GM21529 (cell line): ENCODE measurements around the gene SEC61A2.
"Not testable (repeated sequence)": the region's sequence is repeated elsewhere in the genome, so short reads cannot be mapped to it uniquely, and the experiment has no call there.

Source experiments
- ATAC-seq: cut with Tn5 transposase; IDR thresholded peaks from one replicate; pipeline ENCODE4 v1.9.1; 2021; ENCODE audit not compliant: unreplicated experiment

The SEC61A2 gene

DNA sequence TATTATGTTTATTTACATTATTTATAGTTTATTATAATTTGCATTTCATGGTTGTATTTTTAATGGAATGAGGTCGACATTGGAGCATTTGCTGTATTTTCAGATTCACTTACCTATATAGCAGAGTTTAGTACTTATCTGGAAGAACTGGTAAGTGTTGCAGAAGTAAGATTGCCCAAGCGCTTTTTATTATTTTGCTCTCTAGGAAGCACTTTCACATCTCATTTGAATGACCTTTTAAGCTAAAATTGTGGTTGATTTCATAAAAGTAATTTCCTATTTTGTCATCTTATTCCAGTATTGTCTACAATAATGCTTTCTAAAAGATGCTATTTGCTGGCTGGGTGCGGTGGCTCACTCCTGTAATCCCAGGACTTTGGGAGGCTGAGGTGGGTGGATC is 28.6 kb downstream of the SEC61A2 start:
- ATAC-seq: no peak

DNA sequence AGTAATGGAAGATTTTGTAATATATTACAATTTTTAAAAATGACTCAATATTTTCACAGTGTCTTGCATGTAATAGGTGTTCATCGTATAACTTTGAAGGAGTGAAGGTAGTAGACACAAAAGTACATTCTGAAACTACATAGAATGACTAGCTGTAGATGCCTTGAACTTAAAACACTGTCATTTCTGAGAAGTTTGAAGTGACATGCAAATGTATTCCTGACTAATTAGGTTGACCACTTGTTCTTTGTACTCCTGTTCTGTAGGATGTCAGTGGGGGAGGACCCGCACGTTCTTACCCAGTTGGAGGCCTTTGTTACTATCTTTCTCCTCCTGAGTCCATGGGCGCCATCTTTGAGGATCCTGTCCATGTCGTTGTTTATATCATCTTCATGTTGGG is 31.2 kb downstream of the SEC61A2 start:
- no peak for ATAC-seq

DNA sequence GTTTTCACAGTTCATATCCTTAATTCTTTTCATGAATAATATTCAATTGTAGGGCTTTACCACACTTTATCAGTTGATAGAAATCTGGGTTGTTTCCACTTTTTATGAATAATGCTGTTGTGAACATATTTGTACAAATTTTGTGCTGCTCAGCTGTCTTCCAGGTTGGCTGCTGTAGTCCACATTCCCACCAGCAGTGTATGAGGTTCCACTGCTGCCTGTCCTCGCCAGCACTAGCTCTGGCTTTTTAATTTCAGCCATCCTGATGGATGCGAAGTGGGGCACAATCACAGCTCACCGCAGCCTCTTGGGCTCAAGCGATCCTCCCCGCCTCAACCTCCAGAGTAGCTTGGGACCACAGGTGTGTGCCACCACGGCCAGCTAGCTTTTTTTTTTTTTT is 33.5 kb downstream of the SEC61A2 start:
- ATAC-seq: no peak

DNA sequence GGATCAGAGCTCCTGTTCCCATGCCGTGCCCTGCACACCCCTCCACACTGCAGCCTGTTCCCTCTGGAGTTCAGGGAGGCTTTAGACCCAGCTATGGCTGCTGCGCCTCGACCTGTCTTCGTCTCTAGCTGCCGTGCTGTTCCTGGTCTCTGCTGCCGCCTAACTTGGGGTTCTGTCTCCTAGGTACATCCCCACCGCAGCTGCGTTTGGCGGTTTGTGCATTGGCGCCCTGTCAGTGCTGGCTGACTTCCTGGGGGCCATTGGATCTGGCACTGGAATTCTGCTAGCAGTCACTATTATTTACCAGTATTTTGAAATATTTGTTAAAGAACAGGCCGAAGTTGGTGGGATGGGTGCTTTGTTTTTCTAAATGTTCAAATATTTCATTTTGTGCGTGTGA is 34.6 kb downstream of the SEC61A2 start:
- ATAC-seq: no peak

DNA sequence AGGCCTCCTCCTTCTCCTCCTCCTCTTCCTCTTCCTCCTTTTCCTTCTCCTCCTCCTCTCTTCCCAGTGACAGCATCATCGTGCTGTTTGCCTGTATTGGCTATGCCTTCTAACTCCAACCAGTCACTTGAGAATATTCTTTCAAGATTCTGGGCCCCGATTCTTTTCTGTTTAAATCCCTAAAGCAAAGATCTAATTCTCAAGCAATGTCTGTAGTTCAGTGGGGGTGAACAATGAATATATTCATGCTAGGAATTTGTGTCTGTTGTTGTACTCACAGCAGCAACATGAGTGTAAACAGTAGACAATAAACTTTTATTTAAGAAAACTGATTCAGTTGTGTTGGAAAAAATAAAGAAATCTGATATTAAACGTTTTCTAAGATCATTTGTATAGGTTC is 35.6 kb downstream of the SEC61A2 start:
- no peak for ATAC-seq

DNA sequence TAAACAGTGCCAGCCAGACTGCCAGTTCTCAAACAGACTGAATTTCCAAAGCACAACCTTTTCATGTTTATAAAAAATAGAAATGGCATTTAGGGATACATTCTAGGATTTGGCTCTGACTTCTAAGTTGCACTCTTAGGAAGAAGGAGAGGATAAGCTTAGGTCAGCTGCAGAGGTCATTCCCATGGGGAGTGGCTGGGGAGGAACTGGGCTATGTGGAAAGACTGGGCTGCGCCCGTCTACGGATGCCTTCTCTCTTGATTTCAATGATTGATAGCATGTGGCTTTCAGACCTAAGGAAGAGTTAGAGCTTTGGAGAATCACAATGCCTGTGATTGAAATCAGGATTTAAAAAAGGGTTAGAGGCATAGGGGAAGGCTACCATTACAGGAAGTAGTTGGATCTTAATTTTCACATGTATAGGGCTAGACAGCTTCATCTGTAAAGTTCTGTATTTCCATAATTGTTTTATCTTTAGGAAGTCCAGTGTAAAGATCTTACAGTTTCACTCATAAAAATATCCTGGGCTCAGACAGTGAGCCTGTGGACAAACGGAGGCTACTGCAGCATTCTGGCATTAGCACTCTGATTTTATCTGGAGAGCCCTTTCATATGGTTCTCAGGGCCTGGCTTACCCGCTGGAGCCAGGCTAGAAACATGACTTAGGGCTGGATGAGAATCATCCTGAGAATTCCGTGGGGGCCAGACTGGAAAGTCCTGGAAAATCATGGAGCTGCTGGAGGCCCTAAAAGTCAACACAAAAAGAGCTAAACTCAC is 36.7 kb downstream of the SEC61A2 start:
- no peak for ATAC-seq

DNA sequence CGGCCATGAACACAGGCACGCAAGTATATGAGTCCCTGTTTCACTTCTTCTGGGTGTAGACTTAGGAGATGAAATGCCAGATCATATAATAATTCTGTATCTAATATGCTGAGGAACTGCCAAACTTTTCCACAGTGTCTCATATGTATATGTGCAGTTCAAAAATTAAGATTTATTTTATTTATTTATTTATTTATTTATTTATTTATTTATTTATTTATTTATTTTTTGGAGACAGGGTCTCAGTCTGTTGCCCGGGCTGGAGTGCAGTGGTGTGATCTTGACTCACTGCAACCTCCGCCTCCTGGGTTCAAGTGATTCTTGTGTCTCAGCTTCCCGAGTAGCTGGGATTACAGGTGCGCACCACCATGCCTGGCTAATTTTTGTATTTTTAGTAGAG is 42.0 kb downstream of the SEC61A2 start:
- not testable (repeated sequence) for ATAC-seq

DNA sequence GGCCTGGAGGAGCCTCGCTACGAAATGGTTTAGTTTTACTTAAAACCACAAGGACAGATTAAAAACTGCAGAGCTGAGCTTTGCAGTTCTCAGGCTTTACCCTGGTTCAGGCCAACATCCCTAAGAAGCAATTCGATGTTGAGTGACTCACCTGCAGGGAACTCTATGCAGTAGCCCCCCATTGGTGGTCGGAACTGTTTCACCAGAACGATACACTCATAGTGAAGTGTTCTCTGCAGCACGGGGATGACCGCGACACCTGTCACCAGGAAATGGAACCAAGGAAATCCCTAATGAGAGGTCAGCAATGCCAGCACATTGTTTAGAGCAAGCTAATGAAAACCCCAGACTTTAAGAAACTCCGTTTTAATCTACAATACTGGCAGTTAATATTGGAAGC is 48.2 kb downstream of the SEC61A2 start:
- ATAC-seq: no peak

DNA sequence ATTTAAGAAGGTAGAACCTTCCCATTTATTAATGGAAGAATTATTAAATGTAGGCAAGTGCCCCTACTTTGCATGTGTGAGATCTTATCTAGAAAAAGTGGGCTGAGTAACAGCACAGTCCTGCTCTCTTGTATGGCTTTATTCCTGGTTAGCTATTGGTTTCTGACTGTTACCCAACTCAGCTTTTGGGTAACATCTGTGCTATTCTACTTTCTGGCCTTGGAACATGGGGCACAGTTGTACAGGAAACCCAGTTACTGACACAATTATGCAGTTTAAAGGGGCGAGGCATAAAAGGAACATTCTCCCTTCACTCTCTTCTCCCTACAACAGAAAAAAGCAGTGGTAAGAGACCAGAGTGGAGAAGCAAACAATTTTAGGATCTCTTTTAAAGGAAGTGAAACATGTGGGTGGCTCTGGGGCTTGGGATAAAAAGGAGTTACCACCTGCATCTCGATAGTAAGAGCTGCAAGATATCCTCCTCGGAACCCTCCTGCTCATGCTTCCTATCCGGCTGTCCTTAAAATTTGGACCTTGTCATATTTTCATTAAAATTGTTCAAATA is 50.2 kb downstream of the SEC61A2 start:
- no peak for ATAC-seq

DNA sequence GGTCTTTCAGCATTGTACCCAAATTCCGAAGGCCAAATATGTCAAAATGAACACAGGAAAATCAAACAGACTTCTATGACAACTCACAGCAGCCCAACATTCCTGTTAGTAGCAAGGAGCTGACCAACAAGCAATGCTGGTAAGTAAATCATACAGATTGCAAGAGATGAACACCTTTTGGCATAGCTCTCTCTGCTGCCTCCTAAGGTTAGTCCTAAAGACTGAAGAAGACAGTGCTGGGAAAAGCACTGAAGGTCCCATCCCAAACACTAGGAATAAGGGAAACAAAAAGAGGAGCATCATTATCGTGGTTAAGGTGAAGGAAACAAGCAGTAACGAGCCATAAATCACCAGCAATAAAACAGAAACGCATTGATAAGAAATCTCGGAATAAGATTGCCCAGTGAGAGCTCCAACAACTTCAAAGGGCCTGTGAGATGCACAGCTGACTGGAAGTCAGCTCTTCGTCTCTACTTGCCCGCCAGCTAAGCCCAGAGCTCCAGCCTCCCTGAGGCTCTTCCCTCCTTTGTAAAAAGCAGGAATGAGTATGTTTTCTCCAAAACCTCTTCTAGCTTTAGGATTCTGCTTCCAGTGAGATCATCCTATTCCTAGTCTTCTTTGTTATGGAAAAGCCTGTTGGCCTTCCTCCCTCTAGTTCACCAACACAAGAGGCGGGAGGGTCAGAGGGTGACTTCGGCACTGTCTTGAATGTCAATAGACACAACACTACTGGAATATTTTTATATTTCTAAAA is 50.9 kb downstream of the SEC61A2 start:
- ATAC-seq: no peak

DNA sequence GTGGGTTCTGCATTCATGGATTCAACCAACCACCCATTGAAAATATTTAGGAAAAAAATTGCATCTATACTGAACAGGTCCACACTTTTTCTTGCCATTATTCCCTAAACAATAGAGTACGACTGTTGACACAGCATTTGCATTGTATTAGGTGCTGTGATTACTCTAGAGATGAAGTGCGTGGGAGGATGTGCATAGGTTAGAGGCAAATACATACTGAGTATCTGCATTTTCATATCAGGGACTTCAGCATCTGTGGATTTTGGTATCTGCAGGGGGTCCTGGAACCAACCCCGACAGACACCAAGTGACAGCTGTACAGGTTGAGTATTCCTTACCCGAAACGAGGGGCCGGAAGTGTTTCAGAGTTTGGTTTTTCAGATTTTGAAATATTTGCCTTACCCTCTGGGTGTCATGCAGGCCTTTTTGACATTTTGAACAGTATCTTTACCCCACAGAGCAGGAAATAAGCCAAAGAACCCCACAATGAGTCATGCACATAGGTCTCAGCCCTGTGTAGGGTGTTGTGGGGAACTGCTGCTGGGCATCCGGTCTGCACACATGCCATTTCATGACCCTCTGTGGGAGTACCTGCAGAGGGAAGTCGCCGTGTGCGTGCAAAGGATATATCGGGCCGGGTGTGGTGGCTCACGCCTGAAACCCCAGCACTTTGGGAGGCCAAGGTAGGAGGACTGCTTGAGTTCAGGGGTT is 51.7 kb downstream of the SEC61A2 start:
- ATAC-seq: no peak

DNA sequence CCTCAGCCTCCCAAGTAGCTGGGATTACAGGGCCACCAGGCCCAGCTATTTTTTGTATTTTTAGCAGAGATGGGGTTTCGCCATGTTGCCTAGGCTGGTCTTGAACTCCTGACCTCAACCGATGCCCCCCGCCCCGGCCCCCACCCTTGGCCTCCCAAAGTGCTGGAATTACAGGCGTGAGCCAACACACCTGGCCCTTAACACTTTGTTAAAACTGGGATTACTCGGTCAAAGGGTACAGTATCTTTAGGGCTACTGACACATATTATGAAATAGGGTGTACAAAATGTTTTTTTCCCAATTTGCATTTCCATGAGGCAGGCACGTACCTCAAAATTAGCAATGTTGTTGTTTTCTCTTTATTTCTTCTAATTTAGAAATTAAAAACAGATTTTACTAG is 54.7 kb downstream of the SEC61A2 start:
- no peak for ATAC-seq

DNA sequence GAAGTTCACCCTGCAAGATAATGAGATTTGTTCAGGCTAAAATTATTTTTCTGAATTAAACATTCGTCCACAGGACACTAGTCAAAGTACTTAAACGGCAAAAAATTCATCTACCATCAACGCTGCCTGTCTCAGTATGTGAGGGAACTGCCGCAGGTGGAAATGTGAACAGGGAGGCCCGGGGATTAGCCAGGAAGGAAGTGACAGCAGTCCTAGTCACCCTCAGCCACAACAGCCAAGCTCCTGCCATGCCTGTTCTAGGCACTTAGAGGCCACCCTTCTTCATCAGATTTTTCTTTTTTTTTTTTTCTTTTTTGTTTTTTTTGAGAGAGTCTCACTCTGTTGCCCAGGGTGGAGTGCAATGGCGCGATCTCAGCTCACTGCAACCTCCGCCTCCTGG is 56.8 kb downstream of the SEC61A2 start:
- no peak for ATAC-seq

DNA sequence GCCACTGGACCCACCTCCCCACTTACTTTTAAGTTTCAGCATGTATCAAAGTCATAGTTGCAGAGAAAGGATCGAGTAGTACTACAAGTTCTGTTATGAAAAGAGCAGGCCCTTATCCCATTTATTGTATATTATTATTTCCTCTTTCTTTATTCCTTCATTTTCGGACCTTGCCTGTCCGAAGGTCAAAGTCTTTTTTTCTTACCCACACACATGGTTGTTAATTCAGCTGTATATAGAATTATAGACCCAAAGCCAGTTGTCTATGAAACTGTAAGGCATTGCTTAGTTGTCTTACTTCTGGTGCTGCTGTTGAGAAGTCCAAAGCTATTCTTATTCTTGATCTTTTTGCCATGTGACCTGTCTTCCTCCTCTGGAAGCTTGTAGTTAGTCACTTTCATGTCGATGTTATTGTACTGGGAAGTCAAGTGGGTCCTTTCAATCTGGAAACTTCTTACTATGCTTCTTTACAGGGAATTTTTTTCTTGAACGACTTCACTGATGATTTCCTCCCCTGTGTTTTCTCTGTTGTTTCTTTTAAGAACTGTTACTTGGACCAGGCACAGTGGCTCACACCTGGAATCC is 57.9 kb downstream of the SEC61A2 start:
- no peak for ATAC-seq

DNA sequence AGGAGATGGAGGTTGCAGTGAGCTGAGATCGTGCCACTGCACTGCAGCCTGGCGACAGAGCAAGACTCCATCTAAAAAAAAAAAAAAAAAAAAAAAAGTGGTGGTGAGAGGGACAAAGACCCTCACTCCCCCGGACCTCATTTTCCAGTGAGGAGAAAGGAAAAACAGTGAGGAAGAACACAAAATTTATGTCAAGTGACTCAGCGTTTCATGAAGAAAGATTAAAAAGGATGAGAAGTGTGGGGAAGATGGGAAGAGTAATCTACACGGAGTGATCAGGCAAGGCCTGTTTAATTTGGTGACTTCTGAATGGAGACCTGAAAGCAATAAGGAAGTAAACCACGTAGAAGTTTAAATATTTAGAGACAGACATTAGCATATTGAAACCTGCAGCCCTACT is 59.2 kb downstream of the SEC61A2 start:
- ATAC-seq: no peak

DNA sequence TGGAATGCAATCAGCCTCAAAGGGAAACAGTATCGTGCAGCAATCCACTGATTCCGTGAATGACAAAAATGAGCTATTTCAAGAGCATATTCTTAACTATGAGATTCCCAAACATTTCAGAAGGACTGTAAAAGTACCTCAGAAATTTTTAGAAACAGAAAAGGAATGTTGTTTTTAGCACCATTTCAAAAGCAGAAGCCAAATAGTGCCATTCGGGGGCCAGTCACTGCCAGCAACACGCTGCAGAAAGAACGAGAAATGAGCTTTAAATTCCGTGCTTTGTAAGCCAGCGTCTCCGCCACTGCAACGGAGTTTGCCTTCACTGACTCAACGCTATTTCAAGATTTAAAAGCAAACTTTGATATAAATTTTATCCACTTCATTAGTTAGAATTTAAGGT is 59.9 kb downstream of the SEC61A2 start:
- no peak for ATAC-seq

DNA sequence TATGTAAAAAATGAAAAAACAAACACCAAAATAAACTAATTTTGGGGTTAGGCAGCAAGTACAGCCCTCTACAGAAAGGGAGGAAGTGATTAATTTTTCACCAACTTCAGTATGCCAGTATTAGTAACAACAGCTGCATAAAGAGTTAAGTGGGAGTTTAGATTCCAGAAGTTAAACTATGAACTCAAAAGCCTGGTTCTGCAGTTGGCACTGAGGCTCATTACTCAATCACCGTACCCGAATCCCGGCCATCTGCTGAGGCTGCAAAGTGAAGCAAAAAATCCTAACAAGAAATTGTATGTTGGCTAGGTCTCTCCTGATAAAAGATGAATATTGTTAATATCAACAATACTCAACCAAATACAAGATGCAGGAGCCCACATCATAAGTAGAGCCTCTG is 62.2 kb downstream of the SEC61A2 start:
- ATAC-seq: no peak

DNA sequence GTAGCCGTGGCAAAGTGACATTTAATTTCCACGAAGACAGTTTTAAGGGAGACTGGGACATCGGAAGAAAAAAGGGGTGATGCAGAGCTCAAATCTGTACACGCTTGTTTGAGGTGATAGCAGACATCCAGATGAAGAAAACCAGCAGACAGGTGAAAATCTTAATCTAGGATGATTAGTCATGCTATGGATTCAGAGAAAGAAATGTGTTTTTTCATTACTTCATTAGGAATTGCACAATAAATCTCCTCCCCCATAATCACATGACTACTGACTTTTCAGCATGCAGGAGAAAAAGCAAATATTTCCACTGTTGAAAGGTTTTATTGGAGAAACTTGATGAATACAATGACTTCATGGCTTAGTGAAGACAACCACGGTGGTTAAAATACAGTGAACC is 63.7 kb downstream of the SEC61A2 start:
- ATAC-seq: no peak

DNA sequence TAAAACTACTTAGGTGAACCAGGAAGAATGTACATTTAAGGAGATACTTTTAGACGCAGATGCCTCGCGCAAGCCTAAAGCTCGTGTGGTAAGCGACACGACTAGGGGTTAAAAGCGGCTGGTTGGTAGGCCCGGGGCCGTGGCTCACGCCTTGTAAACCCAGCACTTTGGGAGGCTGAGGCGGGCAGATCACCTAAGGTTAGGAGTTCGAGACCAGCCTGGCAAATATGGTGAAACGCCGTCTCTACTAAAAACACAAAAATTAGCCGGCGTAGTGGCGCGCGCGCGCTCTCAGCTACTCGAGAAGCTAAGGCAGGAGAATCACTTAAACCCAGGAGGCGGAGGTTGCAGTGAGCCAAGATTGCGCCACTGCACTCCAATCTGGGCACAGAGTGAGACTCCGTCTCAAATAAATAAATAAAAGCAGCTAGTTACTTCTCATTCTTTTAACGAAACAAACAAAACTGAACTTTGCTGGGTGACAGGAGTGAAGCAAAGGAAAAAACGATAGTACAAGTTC is 65.3 kb downstream of the SEC61A2 start:
- ATAC-seq: no peak

DNA sequence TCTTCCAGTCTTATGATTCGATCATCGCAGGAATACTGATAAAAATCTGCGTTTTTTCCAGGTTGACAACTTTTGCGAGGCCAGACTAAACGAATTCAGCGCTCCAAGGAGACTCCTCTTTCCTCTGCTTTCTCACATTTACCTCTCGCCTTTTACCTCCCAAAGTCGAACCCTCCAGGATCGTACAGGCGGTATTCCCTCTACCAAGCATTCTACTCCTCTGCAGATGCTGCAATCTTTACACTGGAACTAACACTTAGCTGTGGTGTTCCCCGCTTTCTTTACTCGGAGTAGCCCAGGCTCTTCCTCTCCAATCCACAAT is 65.8 kb downstream of the SEC61A2 start:
- ATAC-seq: peak; percentile 13
